NCI-H526 (cell line): ENCODE data around the gene KAZN.

Experiments
- DNase-seq, 2 experiments: peaks; one replicate each; lab custom pipeline; 2025; lab: John Stamatoyannopoulos, UW

Gene KAZN

DNA sequence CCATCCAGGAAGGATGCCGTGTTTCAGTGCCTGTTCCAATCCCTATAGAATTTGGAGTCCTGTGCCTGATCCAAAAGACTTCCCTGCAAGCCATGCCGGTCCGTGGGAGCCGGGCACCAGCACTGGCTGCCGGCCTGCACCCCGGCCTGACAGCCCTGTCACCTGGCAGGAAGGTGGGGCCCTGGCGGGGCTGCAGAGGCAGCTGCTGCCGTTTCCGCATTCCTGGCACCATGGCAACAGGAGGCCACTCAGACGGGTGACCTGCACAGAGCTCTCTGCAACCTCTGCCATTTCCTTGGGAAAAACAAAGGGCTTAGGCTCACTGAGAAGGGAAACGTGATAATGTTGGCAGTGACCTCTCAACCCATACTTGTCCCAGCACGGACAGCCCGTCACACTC is 491.9 kb downstream of the KAZN start:
- DNase-seq, result peak; percentile 51 to 86

DNA sequence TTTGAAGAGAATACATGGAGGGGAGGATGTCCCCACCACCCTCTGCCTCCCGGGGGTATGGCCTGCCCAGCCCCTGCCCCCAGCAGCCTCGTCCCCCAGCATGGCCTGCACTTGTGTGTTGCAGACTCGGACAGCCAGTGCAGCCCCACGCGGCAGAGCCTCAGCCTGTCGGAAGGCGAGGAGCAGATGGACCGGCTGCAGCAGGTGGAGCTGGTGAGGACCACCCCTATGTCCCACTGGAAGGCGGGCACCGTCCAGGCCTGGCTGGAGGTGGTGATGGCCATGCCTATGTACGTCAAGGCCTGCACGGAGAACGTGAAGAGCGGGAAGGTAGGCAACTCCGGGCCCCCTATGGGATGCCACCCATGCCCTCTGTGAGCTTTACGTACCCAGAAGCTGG is 495.6 kb downstream of the KAZN start:
- no peak for DNase-seq

DNA sequence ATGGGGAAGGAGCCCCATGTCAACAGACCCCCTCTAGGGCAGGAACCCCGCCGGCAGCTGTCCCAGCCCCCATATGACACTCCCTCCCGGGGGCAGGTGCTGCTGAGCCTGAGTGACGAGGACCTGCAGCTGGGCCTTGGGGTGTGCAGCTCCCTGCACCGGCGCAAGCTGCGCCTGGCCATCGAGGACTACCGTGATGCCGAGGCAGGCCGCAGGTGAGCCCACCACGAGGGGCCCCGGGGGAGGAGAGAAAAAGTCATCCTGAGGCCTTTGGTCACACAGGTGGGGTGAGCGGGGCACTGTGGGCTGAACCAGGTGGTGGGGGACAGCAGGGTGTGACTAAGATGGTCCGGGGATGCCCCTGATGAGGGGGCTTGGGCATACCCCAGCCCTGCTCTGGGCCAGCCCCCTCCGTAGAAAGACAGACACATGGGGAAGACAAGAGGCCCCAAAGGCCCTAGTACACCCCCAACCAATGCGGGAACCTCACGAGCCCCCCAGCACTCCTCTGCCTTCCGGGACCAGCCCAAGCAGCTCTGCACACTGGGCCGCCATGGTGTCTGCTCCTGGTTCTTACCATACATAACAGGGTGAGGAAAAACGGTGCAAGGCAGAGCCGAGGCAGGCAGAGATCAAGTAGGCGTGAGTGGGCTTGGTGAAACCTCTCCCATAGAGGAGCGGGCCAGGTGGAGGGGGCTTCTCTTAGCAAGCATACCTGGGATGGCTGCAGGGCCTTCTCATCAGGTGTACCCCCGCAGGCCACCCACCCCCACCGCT is 496.4 kb downstream of the KAZN start:
- no peak for DNase-seq

DNA sequence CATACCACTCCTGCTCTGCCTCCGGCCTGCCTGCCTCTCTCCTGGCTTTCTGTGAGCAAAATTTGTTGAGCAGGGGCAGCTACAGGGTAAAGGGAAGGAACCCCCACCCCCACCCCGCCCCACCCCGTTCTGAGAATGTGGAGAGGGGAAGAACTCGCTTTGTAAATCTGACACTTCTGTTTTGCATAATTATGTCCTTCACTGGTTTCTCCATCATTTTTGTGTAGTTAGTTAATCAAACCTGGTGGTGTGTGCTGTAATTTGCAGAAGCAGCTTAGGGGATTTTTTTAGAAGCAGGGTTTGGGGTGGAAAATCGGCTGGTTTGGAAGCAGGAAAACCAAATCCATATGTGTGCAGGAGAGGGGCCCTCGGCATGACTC is 497.0 kb downstream of the KAZN start:
- no peak for DNase-seq

DNA sequence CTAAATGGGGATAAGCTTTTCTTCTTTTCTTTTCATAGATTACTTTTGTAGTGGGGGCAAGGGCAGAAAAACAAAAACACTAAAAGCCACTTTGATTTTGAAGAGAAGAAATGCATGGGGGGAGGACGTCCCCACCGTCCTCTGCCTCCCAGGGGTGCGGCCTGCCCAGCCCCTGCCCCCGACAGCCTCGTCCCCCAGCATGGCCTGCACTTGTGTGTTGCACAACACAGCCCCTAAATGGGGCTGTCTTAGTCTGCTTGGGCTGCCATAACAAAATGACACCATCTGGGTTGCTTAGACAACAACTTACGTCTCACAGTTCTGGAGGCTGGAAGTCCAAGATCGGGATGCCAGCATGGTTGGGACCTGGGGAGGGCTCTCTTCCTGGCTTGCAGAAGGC is 497.8 kb downstream of the KAZN start:
- DNase-seq, result no peak

DNA sequence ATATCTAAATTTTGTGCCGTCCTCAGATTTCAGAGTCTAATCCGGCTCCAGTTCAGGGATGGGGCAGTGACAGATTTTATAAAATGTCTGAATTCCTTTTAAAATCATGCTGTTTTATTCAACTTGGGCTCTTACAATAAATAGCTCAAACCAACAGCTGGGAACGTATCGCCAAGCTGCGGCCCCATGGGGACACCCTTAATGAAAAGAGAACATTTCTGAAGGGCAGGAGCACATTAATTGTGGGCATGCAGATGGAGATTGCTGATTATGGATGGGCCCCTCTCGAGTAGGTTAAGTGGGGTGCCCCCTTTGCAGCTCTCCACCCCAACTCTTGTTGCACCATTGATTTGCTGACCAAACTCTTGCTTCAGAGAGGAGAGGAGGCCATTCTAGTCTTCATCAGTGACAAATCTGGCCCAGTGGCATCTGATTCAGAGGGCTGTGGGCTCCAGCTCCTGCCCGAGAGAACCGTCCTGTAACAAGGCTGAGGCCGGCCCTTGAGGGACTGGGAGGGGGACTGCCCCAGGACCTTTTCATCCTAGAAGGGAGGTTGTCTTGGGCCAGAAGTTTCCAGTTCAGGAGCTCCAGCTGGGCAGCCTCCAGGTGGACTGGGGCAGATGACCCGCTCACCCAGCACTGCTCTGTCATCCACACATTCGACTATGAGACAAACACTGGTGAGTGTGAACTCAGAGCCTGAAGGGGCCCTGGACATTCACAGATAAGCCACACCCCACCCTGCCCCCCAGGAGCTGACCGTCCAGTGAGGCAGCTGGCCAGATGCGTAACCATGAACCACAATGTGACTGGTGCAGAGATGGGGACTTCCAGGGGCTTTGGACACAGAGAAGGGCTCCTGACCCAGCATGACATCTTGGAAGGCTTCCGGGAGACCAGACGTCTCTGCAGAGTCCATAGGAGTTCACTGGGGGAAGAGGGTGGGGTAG is 500.0 kb downstream of the KAZN start:
- DNase-seq, result no peak

DNA sequence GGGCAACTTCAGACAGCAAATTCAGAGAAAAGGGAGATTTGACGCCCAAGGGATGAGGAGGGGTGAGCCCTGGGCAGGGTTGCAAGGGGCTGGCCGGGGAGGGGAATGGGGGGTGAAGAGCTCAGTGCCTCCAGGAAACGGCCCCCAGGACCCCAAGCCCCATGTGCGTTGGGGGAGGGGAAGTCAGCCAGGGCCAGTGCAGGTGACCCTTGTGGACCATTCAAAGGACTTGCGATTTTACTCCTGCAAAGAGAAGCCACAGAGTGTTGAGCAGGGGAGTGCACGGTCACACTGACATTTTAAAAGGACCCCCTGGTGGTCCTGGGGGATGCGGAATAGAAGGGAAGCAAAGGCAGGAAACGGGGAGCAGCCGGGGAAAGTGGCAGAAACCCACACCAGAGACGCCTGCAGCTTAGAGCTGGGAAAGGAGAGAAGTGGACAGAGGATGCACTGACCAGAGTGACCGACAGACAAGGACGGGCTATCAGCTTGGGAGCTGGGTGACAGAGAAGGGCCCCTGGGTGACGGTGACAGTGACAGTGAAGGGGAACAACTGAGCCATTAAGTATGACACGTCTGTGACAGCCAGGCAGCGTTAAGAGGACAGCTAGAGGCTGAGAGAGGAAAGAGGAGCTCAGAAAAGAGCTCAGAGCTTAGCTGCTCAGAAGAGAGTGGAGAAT is 501.1 kb downstream of the KAZN start:
- no peak for DNase-seq

DNA sequence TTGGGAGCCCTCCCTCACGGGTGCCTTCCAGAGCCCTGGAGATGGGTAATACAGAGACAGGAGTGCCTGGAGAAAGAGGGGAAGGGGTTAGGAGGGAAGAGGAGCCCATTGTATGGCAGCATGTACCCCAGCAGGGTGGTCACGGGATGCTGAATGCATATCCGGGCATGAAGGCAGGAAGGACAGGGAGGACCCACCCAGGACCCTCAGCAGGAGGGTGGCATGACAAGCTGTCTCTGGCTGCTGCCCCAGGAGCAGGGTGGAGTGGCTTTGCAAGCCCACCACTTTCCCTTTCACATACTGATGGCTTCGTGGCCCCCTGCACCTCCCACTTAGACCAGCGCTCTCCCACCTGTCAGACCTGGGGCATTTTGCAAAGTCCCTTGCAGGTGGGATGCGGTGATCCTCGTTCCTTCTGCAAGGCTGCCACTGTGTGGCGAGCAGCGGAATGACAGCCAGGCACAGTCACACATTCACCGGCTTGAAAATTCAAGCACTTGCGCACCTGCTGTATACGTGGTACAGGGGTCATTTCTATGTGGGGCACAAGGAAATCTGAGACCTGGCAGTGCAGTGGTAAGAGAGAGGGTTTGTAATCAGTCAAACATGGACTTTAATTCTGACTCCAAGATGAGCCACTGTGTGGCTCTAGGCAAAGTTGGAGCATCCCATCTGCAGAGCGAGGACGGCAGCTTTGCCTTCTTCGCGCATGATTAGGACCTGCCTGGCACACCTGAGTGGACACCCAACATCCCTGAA is 501.8 kb downstream of the KAZN start:
- peak; percentile 40 to 85 for DNase-seq

DNA sequence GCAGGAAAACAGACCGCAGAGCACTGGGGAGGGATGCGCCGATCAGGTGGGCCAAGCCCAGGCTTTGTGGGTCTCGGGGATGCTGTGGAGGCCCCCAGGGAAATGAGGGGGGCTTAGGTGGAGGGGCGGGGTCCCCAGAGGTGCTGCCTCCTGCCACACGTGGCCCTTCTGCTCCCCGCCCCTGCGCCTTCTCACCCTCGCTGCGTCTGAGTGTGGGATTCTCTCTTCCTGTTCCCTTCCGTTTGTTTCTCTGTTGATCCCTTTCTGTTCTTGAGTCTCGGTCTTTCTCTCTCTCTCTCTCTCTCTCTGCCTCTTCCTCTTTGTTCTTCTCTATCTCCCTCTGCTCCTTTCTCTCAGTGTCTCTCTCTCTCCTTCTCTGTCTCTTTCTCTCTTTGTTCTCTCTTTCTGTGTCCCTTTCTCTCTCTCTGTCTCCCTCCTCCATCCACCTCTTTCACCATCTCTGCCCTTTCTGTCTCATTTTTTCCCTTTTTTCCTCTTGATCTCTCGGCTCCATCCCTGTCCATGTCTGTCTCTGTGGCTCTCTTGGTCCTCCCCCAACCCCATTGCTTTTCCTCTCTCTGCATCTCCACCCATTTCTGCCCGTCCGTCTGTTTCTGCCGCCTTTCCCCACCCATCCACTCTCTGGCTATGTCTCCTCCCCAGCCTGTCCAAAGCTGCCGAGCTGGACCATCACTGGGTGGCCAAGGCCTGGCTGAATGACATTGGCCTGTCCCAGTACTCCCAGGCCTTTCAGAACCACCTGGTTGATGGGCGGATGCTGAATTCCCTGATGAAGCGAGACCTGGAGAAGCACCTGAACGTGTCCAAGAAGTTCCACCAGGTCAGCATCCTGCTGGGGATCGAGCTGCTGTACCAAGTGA is 502.6 kb downstream of the KAZN start:
- no peak for DNase-seq

DNA sequence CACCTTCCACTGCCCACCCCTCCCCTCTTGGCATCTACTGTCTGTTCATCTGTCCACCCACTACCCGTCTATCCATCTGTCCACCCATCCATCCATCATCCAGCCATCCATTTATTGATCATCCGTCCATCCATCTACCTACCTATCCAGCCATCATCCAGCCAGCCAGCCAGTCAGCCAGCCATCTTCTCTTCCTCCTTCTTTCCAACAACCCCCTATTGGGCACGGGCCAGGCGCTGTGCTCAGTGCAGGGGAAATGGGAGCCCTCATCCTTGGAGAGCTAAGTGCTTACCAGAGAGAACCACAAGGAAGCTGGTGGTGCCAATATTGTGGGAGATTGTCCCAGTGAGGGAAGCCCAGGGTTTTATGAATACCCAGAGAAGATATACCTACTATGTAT is 503.3 kb downstream of the KAZN start:
- no peak for DNase-seq

DNA sequence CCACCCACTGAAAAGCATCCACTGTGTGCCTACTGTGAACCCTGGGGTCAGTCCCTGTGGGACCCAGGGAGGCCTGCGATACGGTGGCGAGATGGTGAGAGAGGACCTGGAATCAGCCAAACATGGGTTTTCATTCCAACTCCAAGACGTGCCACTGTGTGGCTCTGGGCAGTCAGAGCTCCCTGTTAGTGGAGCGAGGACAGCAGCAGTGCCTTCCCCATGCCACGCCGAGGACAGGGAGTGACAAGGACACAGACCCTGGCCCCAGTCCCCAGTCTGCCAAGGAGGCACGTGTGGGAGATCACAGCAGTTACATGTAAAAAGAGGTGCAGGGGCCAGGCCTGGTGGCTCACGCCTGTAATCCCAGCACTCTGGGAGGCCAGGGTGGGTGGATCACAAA is 504.2 kb downstream of the KAZN start:
- DNase-seq, result no peak

DNA sequence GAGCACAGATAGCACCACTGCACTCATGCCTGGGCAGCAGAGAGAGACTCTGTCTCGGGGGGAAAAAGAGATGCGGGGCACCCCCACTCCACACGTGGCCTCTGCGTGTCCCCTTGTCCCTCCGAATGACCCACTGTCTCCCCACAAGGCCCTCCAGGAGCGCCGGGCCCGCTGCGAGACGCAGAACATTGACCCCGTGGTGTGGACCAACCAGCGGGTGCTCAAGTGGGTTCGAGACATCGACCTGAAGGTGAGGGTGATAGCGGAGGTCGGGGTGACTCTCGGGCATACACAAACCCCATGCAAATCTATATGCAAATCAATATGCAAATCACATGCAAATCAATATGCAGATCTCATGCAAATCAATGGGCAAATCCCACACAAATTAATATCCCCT is 504.7 kb downstream of the KAZN start:
- peak; percentile 31 to 46 for DNase-seq

DNA sequence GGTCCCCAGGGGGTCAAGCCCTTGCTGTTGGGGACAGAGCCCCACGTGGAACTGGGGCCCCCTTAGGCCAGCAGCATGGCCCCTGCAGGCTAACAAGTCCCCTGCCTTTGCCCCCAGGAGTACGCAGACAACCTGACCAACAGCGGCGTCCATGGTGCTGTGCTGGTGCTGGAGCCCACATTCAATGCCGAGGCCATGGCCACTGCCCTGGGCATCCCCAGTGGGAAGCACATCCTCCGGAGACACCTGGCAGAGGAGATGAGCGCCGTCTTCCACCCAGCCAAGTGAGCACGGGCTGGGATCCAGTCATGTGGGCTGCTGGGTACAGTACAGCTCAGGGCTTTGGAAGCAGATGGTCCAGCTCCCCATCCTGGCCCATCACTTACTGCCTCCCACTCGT is 505.4 kb downstream of the KAZN start:
- no peak for DNase-seq

DNA sequence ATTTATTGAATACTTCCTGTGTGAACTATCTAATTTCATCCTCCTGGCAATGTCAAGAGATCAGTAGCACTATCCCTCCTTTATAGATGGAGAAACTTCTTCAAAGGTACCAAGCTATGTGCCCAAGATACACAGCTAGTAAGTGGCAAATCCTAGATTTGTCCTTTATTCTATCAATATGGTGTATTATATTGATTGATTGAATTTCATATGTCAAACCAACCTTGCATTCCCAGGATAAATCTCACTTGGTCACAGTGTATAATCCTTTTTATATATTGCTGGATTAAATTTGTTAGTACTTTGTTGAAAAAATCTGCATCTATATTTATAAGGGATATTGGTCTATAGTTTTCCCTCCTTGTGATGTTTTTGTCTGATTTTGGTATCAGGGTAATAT is 506.3 kb downstream of the KAZN start:
- DNase-seq, result no peak

DNA sequence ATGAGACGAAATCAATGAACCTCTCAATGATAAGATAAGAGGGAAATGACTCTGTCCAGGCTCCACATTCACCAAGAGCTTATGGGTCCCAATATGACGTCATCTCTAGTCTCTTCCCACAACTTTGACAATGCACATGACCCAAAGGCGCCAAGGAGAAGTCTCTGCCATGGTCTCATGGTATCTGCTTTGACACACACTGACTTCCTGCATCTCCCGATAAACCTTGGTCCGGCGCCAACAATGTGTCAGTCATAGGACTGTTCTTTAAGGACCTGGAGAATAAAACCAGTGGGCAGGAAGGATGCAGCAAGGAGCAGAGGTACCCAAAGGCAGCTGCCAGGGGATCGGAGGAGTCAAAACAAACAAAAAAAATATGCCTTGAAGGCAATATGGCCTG is 508.1 kb downstream of the KAZN start:
- DNase-seq, result no peak

DNA sequence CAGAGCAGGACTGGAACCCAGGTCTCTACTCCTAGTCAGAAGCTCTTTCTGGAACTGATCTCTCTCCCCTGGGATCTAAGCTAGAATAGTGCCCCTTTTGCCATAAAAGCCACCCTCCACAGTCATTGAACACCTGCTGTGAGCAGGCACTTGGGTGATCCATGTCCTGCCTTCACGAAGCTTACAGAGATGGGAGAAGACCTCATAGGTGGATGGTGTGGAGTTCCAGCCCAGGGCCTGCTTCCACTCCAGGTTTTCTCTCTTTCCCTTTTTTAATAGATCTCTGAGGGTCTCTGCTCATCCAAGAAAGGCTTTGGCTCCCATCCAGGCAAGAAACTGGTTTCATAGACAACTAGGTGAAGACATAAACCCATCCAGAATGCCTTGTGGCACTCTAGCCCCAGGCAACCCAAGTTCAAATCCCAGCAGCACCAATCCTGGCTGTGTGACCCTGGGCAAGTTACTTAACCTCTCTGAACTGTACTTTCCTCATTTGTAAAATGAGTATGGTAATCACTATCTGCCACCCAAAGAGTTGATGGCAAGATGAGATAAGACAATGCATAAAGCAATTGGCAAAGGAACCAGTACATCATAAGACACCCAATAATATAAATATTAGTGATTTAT is 508.7 kb downstream of the KAZN start:
- DNase-seq, result no peak

DNA sequence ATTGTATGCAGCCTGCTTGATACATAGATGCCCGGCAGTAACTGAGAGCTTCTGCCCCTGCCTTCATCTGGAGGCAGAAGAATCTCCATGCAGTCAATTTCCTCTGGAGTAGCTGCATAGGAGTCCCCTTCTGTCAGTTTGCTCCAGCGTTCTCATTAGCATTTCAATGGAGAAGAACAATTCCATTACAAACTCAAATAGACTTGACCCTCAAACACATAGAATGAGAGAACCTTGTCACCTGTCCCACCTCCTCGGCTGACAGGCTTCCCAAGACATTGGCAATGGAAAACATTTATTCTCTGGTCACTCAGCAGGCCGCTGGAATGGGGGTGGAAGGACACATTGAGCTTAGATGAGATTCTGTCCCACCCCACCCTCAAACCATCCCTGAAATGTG is 509.4 kb downstream of the KAZN start:
- DNase-seq, result no peak

DNA sequence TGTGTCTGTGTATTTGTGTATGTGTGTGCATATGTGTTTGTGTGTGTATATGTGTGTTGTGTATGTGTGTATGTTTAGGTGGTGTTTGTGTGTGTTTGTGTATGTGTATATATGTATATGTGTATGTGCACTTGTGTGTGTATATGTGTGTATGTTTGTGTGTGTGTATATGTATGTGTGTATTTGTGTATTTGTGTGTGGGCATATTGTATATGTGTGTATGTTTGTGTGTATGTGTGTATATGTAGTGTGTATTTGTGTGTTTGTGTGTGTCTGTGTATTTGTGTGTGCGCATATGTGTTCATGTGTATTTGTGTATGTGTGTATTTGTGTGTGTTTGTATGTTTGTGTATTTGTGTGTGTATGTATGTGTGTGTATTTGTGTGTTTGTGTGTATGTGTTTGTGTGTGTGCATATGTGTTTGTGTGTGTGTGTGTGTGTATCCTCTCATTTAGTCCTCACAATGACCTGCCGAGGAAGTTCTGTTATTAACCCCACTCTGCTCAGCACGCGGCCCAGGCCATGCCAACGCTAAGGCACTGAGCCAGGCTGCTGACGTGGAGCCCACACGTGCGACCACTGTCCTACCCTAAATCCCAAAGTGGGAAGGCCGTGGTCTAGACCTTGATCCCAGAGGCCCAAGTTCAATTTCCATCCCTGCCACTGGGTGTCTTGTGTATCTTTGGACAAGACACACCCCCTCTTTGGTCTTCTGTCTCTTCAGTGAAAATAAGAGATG is 511.8 kb downstream of the KAZN start:
- DNase-seq, result no peak

DNA sequence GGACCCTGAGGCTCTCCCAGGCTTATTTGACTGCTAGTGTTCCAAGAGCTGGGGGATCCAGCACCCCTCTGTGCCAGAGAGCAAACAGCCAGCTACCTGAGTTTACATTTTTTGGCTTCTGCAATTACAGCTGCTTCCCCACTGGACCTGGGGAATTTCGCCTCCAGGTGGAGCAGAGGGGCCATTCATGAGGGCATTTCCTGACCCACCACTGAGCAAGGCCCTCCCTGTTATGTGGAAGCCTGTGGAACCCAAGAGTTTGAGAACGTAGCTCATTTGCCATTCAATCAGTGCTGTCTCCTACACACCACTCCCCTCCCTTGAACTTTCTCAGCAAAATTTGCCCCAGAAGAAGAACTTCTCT is 512.4 kb downstream of the KAZN start:
- DNase-seq, result peak in 1 of 2 experiments; percentile 24

DNA sequence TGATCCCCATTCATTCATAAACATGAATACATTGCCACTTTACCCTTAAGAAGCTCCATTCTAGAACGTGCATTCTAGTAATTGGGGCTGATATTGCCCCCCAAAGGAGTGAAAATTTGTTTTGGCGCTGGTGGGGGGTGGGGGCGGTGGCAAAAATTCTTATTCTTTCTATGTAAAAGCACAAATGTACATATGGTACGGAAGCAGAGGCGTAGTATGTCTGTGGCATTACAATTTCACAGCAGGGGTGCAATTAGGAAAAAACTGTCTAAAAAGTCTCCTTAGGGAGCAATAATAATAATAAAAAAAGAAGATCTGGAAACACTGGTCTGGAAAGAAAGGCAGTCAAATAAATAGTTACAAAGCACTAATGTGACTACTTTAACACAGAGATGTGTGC is 514.7 kb downstream of the KAZN start:
- no peak for DNase-seq
